ENCODE measurements around the gene ARHGAP26.

ARHGAP26 gene, protein sequence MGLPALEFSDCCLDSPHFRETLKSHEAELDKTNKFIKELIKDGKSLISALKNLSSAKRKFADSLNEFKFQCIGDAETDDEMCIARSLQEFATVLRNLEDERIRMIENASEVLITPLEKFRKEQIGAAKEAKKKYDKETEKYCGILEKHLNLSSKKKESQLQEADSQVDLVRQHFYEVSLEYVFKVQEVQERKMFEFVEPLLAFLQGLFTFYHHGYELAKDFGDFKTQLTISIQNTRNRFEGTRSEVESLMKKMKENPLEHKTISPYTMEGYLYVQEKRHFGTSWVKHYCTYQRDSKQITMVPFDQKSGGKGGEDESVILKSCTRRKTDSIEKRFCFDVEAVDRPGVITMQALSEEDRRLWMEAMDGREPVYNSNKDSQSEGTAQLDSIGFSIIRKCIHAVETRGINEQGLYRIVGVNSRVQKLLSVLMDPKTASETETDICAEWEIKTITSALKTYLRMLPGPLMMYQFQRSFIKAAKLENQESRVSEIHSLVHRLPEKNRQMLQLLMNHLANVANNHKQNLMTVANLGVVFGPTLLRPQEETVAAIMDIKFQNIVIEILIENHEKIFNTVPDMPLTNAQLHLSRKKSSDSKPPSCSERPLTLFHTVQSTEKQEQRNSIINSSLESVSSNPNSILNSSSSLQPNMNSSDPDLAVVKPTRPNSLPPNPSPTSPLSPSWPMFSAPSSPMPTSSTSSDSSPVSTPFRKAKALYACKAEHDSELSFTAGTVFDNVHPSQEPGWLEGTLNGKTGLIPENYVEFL

GRCh38 chr5:142769793-142770649, at the start of gene ARHGAP26:
Gene ARHGAP26 (plus strand): TSS chr5:142770377. CDS start chr5:142770762, 385 bp downstream.
- DNase-seq (ENCODE audit: low spot score): peak; percentile 94
- TF ChIP-seq CTCF (IDR thresholded peaks at IDR 0.05; ENCODE audit: extremely low read depth, insufficient read depth, missing control alignments): peak; percentile 21
- in situ Hi-C loops (cut with MboI; ENCODE audit: low pct_unique_long_range_greater_than_20kb, low sequenced_read_pairs, unreplicated experiment): no loop called here

DNA sequence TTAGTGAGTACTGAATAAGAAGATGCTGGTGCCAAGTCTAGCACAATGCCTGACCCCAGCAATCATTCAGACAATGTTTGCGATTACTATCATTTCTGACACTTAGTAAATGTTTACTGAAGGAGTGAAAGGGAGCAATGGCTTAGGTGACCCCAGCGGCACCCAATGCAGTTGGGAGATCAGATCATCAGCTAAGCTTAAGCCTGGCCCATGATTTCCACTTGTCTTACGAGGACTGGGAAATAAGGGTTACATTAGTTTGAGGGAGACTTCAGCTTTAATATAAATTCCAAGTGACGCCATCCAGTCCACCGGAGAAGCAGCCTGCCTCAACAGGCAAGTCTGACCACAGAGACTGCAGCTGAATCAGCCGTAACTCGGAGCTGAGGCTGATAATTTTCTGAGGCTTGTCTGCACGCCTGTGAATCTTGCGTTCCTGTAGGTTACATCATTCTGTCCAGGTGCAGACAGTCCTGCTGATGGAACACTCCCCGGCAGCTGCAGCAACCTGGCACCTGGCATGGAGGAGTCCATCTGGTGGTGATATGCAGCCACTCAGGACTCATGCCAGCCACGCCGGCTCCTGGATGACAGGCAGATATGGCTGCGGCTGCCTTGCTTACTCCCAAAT, 49.4 kb upstream of the ARHGAP26 start:
- in situ Hi-C loops (cut with MboI; ENCODE audit: low pct_unique_long_range_greater_than_20kb, low sequenced_read_pairs, unreplicated experiment): no loop called here
- no peak for DNase-seq (ENCODE audit: low spot score)
- TF ChIP-seq CTCF (IDR thresholded peaks at IDR 0.05; ENCODE audit: extremely low read depth, insufficient read depth, missing control alignments): no peak

DNA sequence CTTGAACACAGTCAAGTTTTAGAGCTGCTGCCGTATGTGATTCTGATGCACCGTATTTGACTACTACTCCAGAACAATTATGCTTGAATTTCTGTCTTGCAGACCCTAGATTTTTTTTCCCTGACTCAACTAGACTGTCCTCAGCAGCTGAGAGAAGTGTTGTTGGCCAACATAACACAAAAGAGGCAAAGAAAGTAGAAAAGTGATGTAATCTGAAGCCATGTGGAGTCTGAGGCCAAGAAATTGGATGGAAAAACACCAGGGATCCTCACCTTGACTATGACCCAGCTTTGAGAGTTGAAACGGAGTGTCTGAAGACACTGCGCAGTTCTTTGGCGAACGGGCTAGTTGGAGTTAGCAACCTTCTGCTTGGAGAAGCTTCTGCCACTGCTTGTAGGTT, 48.0 kb upstream of the ARHGAP26 start:
- in situ Hi-C loops (cut with MboI; ENCODE audit: low pct_unique_long_range_greater_than_20kb, low sequenced_read_pairs, unreplicated experiment): no loop called here
- no peak for DNase-seq (ENCODE audit: low spot score)
- no peak for TF ChIP-seq CTCF (IDR thresholded peaks at IDR 0.05; ENCODE audit: extremely low read depth, insufficient read depth, missing control alignments)

- TF ChIP-seq CTCF (IDR thresholded peaks at IDR 0.05; ENCODE audit: extremely low read depth, insufficient read depth, missing control alignments): no peak
- in situ Hi-C loops (cut with MboI; ENCODE audit: low pct_unique_long_range_greater_than_20kb, low sequenced_read_pairs, unreplicated experiment): no loop called here
- DNase-seq (ENCODE audit: low spot score): no peak
Observed at GRCh38 chr5:142722896-142723295, 47.3 kb upstream of the ARHGAP26 start.

DNA sequence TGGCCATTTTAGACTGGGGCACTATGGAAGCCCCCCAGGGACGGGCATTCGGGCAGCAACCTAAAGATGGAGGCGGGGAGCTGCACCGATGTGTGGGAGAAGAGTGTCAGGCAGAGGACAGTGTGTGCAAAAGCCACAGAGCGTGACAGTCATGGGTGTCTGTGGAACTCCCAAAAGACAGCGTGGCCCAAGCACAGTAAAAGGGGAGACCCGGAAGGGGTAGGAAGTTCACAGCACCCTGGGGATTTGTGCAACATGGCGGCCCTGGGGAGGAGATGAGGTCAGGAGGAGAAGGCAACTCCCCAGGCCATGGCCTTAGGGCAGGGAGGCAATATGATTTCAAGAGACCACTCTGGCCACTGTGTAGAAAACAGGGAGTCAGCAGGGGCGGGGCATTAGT, 45.4 kb upstream of the ARHGAP26 start:
- in situ Hi-C loops (cut with MboI; ENCODE audit: low pct_unique_long_range_greater_than_20kb, low sequenced_read_pairs, unreplicated experiment): loop anchor here (25.0 kb wide), 1 partner anchor 137 kb away; no protein-coding TSS in a partner anchor
- no peak for TF ChIP-seq CTCF (IDR thresholded peaks at IDR 0.05; ENCODE audit: extremely low read depth, insufficient read depth, missing control alignments)

More for the DNA sequence above, 45.4 kb upstream of the ARHGAP26 start:
- no peak for DNase-seq (ENCODE audit: low spot score)
